GM18858 (cell line): ENCODE data around the gene ADGRG4.
A peak's percentile ranks its signal among the peaks of the same experiment; 100 is the strongest.
"Not testable (repeated sequence)": the region's sequence is repeated elsewhere in the genome, so short reads cannot be mapped to it uniquely, and the experiment has no call there.

Experiments
- ATAC-seq: cut with Tn5 transposase; IDR thresholded peaks from one replicate; pipeline ENCODE4 v1.9.1; 2021; ENCODE audit not compliant: unreplicated experiment

Gene ADGRG4, protein sequence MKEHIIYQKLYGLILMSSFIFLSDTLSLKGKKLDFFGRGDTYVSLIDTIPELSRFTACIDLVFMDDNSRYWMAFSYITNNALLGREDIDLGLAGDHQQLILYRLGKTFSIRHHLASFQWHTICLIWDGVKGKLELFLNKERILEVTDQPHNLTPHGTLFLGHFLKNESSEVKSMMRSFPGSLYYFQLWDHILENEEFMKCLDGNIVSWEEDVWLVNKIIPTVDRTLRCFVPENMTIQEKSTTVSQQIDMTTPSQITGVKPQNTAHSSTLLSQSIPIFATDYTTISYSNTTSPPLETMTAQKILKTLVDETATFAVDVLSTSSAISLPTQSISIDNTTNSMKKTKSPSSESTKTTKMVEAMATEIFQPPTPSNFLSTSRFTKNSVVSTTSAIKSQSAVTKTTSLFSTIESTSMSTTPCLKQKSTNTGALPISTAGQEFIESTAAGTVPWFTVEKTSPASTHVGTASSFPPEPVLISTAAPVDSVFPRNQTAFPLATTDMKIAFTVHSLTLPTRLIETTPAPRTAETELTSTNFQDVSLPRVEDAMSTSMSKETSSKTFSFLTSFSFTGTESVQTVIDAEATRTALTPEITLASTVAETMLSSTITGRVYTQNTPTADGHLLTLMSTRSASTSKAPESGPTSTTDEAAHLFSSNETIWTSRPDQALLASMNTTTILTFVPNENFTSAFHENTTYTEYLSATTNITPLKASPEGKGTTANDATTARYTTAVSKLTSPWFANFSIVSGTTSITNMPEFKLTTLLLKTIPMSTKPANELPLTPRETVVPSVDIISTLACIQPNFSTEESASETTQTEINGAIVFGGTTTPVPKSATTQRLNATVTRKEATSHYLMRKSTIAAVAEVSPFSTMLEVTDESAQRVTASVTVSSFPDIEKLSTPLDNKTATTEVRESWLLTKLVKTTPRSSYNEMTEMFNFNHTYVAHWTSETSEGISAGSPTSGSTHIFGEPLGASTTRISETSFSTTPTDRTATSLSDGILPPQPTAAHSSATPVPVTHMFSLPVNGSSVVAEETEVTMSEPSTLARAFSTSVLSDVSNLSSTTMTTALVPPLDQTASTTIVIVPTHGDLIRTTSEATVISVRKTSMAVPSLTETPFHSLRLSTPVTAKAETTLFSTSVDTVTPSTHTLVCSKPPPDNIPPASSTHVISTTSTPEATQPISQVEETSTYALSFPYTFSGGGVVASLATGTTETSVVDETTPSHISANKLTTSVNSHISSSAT (N-terminal part only)

DNA sequence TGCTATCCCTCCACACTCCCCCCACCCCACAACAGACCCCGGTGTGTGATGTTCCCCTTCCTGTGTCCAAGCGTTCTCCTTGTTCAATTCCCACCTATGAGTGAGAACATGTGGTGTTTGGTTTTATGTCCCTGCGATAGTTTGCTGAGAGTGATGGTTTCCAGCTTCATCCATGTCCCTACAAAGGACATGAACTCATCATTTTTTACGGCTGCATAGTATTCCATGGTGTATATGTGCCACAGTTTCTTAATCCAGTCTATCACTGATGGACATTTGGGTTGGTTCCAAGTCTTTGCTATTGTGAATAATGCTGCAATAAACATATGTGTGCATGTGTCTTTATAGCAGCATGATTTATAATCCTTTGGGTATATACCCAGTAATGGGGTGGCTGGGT, at the start of gene ADGRG4:
TSS of gene ADGRG4 (plus strand) at position 243 of the 400 bp plus-strand sequence. CDS start 7,815 bp downstream, outside the sequence.
- not testable (repeated sequence) for ATAC-seq

DNA sequence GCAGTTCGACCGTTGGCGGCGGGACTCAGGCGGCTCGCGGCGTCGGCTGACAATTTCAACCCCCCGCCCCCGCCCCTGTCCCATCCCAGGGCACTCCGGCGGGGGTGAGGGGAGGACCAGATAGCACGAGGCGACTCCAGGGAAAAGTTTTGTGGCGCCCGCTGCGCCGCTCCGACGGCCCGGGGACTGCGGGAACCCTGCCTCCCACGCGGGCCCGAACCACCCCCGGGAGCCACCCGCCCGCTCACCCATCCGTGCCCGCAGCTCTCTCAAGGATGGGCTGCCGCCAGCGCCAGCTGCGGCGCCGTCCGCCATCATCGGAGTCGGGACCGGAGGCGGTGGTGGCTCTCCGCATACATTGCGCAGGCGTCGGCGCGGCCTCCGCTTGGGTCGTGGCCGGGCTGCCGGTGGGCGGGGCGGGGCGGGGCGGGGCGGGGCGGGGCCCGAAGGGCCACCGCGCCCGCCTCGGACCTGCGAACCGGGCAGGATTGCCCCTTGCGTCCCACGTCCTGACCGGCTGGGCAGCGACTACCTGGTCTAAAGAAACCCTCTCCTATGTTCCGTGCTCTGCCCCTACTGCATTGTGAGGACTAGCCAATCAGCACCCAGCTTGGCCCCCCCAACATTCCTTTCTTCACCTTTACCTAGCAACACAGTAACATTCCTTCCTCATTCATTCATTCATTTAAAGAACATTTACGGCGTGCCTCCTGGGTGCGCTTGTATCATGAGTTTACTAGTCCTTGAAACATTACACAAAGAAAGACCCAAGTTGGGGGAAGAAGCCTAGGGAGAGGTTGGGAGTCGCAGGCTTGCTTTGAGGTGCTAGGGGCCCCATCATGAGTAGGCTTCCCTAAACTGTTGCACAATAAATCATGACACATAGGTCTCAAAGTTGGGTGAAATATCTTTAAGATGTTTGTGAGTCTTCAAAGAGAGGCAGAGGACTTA, 49.4 kb upstream of the ADGRG4 start, which contains the start of gene MAP7D3:
TSS of gene MAP7D3 (minus strand) at position 360 of the 951 bp plus-strand sequence. CDS start at position 318, 42 bp downstream.
- ATAC-seq = peak; percentile 72

DNA sequence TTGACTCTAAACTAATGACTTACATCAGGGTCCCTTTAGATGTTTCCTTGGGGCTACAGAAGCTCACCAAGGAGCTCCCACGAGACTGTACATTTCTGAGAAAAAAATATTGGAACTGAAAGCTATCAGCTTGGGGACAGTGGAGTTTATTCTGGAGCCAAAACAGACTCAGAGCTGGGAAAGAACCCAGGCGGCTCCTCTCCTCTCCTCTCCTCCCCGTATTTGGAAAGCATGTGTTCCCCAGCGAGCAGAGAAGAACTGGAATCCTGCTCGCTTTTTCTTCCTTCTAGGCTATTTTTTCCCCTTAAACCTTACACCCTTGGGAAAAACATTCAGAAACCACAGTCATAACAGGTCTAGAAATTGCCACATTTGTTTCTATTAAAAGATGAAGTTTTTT, 45.2 kb upstream of the ADGRG4 start:
- ATAC-seq = no peak

GRCh38 chrX:136256026-136256425, 44.7 kb upstream of the ADGRG4 start:
- ATAC-seq = no peak

- no peak for ATAC-seq
Observed at GRCh38 chrX:136258951-136259350, 41.8 kb upstream of the ADGRG4 start.

DNA sequence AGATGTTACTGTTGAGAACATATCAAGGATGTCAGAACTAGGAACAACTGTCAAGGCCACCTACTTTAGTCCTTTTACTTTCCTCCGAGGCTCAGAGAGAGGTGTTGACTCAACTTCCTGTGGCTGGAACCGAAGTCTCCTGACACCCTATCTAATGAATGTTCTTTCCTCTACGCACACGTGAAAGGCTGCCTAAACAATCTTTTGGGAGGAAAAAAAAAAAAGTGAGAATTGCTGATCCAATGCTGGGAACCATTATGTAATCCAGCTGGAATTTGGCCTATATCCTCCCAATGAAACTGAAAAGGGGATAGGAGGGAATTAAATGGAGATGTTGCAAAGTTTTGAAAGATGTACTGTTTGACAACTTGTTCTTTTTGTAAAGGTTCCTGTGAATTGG, 41.2 kb upstream of the ADGRG4 start:
- ATAC-seq = no peak

- no peak for ATAC-seq
Observed at GRCh38 chrX:136260776-136261175, 40.0 kb upstream of the ADGRG4 start.

DNA sequence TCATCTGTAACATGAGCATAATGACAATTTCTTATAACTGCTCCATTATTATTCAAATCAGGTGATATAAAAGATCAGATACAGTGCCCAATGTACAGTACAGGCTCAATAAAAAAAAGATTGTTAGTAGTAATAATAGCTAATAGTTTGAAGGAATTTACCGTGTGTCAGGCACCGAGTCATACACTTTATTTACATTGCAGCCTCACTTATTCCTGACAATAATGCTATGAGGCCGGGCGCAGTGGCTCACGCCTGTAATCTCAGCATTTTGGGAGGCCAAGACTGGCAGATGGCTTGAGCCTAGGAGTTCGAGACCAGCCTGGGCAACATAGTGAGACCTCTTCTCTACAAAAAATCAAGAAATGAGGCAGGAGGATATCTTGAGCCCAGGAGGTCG, 39.4 kb upstream of the ADGRG4 start:
- no peak for ATAC-seq

DNA sequence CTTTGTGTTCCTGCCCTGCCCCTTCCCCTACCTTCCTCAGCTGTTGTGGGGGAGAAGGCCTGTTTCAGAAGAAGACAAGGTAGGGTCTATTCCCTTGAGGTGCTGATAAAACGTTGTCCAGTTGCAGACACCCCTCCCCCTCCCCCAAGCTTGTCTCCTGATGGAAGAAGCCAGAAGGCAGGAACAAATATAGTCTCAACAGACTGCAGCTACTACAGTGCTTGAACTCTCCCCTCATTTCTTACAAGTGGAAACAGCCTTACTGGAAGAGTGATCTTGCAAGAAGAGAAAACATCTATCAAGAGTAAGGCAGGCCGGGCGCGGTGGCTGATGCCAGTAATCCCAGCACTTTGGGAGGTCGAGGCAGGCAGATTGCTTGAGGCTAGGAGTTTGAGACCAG, 38.5 kb upstream of the ADGRG4 start:
- ATAC-seq = no peak

DNA sequence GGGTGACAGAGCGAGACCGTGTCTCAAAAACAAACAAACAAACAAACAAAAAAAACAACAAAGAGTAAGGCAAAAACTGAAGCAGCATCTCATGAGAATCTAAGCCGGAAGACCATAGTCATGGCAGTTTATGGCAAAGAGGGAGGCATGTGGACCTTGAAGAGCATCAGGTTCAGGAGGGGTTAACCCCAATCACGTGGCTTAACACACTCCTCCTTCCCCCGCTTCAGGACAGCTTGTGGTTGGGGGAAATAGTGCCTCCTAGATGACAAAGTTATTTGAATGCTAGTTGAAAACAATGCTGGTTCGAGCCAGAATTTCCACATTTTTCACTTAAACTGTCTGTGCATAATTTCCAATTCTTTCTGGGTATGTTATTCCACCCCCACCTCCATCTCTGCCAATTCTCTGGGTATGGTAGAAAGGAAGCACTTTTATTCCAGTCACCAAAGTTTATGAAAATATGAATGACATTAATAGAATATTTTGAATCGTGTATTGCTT, 37.9 kb upstream of the ADGRG4 start:
- no peak for ATAC-seq

DNA sequence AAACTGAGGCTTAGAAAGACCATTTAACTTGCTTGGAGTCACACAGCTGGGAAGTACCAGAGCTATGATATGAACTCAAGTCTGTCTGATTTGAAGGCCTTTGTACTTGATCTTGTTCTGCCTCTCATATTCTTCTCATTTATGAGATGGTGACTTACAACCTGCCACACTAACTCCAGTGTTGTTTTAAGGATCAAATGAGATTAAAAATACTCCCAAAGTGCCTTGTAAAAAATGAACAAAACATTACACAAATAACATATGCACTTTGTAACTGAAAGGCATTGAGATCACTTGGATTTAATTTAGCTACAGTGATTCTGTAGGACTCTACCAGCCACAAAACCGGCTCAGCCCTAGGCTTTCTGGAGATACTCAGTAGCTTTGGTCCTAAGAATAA, 33.9 kb upstream of the ADGRG4 start:
- no peak for ATAC-seq

- ATAC-seq = peak; percentile 57
Observed at GRCh38 chrX:136268051-136269048, 32.4 kb upstream of the ADGRG4 start.

GRCh38 chrX:136269921-136270320, 30.8 kb upstream of the ADGRG4 start:
- no peak for ATAC-seq

GRCh38 chrX:136271300-136271699, 29.5 kb upstream of the ADGRG4 start:
- ATAC-seq = no peak

DNA sequence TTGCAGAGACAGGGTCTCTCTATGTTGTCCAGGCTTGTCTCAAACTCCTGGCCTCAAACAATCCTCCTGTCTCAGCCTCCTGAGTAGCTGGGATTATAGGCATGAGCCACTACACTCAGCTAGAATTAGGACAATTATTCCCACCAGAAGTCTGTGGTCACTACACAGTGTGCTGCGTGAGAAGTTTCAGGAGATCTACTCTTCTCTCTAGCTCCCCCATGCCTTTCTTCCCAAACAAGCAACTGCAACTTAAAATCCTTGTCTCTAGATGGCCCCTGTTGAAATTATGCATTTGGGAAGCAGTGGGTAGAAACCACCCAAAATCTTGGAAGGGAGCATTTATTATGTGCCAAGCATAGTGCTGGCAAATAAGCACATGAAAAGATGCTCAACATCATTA, 28.4 kb upstream of the ADGRG4 start:
- ATAC-seq = no peak

DNA sequence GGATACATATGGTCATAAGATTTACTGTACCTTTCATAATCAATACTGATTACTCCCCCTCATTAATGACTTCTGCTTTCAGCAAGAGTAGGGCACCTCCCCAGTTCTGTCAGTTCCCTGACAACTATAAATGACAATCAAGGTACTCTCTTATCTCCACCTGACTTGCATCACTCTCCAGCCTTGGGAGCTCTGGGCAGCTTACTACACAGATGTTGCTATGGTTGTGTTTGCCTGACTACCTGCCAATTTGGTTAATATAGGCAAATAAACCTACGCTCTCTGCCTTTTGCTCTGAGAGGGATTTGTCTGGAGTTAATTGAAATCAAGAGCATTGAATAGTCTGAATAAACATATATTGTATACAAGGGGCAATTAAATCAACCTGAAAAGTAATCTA, 26.8 kb upstream of the ADGRG4 start:
- ATAC-seq = no peak

- ATAC-seq = no peak
Observed at GRCh38 chrX:136275553-136275952, 25.2 kb upstream of the ADGRG4 start.

DNA sequence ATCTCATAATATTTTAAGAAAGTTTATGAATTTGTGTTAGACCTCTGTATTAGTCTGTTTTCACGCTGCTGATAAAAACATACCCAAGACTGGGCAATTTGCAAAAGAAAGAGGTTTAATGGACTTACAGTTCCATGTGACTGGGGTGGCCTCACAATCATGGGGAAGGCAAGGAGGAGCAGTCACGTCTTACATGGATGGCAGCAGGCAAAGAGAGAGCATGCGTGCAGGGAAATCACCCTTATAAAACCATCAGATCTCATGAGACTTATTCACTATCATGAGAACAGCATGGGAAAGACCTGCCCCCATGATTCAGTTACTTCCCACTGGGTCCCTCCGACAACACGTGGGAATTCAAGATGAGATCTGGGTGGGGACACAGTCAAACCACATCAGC, 14.4 kb upstream of the ADGRG4 start:
- not testable (repeated sequence) for ATAC-seq

DNA sequence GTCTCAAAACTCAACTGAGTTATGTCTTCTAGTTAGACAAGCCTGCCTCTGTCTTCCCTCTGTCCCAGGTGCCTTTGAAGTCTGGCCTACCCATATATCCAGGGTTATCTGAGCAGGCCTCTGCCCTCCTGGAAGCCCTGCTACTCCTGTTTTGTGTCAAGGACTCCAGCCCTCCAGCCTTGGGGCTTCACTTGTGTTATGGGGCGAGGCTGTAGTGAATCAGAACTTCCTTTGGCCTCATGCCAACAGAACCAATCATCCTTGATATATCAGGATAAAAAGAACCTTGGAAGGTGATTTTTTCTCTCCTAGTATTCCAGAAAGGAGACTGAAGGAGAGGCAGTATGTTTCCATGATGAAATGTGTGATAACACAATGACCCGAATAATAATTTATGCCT, 8.9 kb upstream of the ADGRG4 start:
- ATAC-seq = no peak
